Right ventricle myocardium inferior (tissue), 1 donor: ENCODE measurements around the gene SPATS2L. TPM values are rescaled to one million over a fixed set of nuclear protein-coding genes. Genes with fewer than 3 reads are reported as not detected.

Experiments
- ATAC-seq: fragments of 200-7000 bp; cut with Tn5 transposase; one replicate; pipeline ENCODE4 v1.9.1; 2020; ENCODE audit warnings: mild to moderate bottlenecking, moderate library complexity
- DNase-seq: peaks from one replicate; pipeline ENCODE4 v3.0.0; 2021; ENCODE audit errors: missing footprints
- intact Hi-C: fragments of 100-400 bp; cut with DNase I; formaldehyde crosslinking; loops from one replicate; pipeline ENCODE4 v1.11.0; 2022
- total RNA-seq: library from RNA; stranded (reverse); fragmentation: NEBNext Ultra II Directional; extraction: Animal tissue kit (Norgen Biotek cat#: 25700); gene quantifications from one replicate; pipeline ENCODE4 v1.2.1, GENCODE V29; 2021
- donor health status: DM: no; HTN: yes; CAD: no; lungs with severe emphysema.

The SPATS2L gene
- total RNA-seq, 1 donor from 2014 or later = 89.5 TPM

GRCh38 chr2:200419325-200419724 lies 112.8 kb downstream of the SPATS2L start:
- ATAC-seq (no peak), DNase-seq (no peak)
- intact Hi-C loops = no loop called here

GRCh38 chr2:200421270-200421669 lies 114.8 kb downstream of the SPATS2L start:
- no peak for ATAC-seq
- intact Hi-C loops = no loop called here
- DNase-seq = no peak

GRCh38 chr2:200422071-200422470 lies 115.6 kb downstream of the SPATS2L start:
- DNase-seq = no peak
- intact Hi-C loops = no loop called here
- ATAC-seq = no peak

GRCh38 chr2:200422532-200423261 lies 116.2 kb downstream of the SPATS2L start:
- DNase-seq (no peak), ATAC-seq (no peak)
- intact Hi-C loops = no loop called here

- ATAC-seq (no peak), DNase-seq (no peak)
- intact Hi-C loops = no loop called here
These were observed 117.0 kb downstream of the SPATS2L start for GRCh38 chr2:200423541-200423940.

- DNase-seq = no peak
- intact Hi-C loops = no loop called here
- ATAC-seq = no peak
These were observed 118.7 kb downstream of the SPATS2L start for GRCh38 chr2:200425026-200425821.

- no peak for ATAC-seq
- intact Hi-C loops = no loop called here
- no peak for DNase-seq
These were observed 120.3 kb downstream of the SPATS2L start for GRCh38 chr2:200426754-200427153.

GRCh38 chr2:200428961-200429665 lies 122.6 kb downstream of the SPATS2L start:
- intact Hi-C loops = no loop called here
- DNase-seq (no peak), ATAC-seq (no peak)

- intact Hi-C loops = no loop called here
- DNase-seq = no peak
- no peak for ATAC-seq
These were observed 123.5 kb downstream of the SPATS2L start for GRCh38 chr2:200430017-200430416.

- ATAC-seq (no peak), DNase-seq (no peak)
- intact Hi-C loops = no loop called here
These were observed 125.7 kb downstream of the SPATS2L start for GRCh38 chr2:200431996-200432705.

- intact Hi-C loops = no loop called here
- ATAC-seq (no peak), DNase-seq (no peak)
These were observed 128.9 kb downstream of the SPATS2L start for GRCh38 chr2:200435379-200435778.

GRCh38 chr2:200438251-200438650 lies 131.8 kb downstream of the SPATS2L start:
- no peak for DNase-seq
- ATAC-seq = no peak
- intact Hi-C loops = no loop called here

GRCh38 chr2:200438846-200439245 lies 132.4 kb downstream of the SPATS2L start:
- ATAC-seq = no peak
- intact Hi-C loops = no loop called here
- DNase-seq = no peak

- DNase-seq (no peak), ATAC-seq (no peak)
- intact Hi-C loops = no loop called here
These were observed 133.5 kb downstream of the SPATS2L start for GRCh38 chr2:200439981-200440380.

- DNase-seq (no peak), ATAC-seq (no peak)
- intact Hi-C loops = no loop called here
These were observed 136.0 kb downstream of the SPATS2L start for GRCh38 chr2:200442471-200442870.

- DNase-seq (no peak), ATAC-seq (no peak)
- intact Hi-C loops = no loop called here
These were observed 136.9 kb downstream of the SPATS2L start for GRCh38 chr2:200443376-200443775.

- intact Hi-C loops = no loop called here
- ATAC-seq = peak; percentile 33
- DNase-seq = no peak
These were observed 137.4 kb downstream of the SPATS2L start for GRCh38 chr2:200443916-200444315.

GRCh38 chr2:200444530-200444929 lies 138.0 kb downstream of the SPATS2L start:
- intact Hi-C loops = no loop called here
- ATAC-seq = no peak
- DNase-seq = no peak

- no peak for ATAC-seq
- intact Hi-C loops = no loop called here
These were observed 138.8 kb downstream of the SPATS2L start for GRCh38 chr2:200445284-200445683.

More at GRCh38 chr2:200445284-200445683, 138.8 kb downstream of the SPATS2L start:
- DNase-seq = no peak
